Peyer's patch (tissue), 4 donors: ENCODE data around the gene PRSS38.

ENCODE experiments used
- CTCF ChIP-seq, 6 experiments: fragments of 450-650 bp in 4 of 6; fragments of 200-600 bp in 2 of 6; sonication (generic) in 1 of 6; IDR thresholded peaks; one replicate each; pipeline ENCODE4 v1.5.1; 2017 to 2019; ENCODE audit warnings: antibody characterized with exemption in 6 of 6, mild to moderate bottlenecking in 3 of 6, moderate library complexity in 1 of 6
- POLR2A ChIP-seq, 2 donors: fragments of 450-650 bp; IDR thresholded peaks; one replicate each; pipeline ENCODE4 v1.5.1; 2017; ENCODE audit warnings: antibody characterized with exemption in 2 of 2, mild to moderate bottlenecking in 2 of 2, moderate library complexity in 2 of 2

- TF ChIP-seq CTCF (IDR thresholded peaks at IDR 0.05) (no peak), POLR2A (IDR thresholded peaks at IDR 0.05) (no peak)
These were observed 33.8 kb downstream of the PRSS38 start for GRCh38 chr1:227849251-227849650.
